ENCODE measurements around the gene TRMT44.

TRMT44 gene

DNA sequence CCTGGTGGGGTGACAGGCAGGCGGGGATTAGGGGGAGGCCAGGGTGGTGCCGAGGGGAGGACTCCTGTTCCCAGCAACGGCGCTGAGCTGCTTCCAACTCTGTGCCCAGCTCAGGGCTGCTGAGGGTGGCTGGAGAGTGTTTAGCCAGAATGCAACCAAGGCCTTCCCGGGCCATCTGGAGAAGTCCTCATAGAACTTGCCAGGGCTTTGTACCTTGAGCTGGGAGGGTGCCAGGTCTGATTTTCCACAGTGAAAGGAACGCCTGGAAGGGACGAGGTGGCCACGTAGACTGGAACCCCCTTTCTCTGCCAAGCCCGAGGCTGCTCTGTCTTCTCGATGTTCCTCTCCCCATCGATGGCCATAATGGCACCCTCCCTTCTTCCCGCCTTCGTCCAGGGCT, 82.6 kb downstream of the TRMT44 start:
- Histone ChIP-seq H3K9me3 (ENCODE audit: severe bottlenecking) (peaks cover 6% of the 10 kb centered on the region), H3K36me3 (ENCODE audit: low read depth) (no peaks in the 10 kb centered on the region), H3K27me3 (ENCODE audit: insufficient read depth, poor library complexity, severe bottlenecking) (no peaks in the 10 kb centered on the region), H3K4me1 (ENCODE audit: insufficient read depth, poor library complexity, severe bottlenecking) (no peaks in the 10 kb centered on the region), H3K27ac (ENCODE audit: poor library complexity, severe bottlenecking) (no peak overlapping the region), H3K4me3 (ENCODE audit: severe bottlenecking) (no peak overlapping the region)
- TF ChIP-seq, protein P1, sequence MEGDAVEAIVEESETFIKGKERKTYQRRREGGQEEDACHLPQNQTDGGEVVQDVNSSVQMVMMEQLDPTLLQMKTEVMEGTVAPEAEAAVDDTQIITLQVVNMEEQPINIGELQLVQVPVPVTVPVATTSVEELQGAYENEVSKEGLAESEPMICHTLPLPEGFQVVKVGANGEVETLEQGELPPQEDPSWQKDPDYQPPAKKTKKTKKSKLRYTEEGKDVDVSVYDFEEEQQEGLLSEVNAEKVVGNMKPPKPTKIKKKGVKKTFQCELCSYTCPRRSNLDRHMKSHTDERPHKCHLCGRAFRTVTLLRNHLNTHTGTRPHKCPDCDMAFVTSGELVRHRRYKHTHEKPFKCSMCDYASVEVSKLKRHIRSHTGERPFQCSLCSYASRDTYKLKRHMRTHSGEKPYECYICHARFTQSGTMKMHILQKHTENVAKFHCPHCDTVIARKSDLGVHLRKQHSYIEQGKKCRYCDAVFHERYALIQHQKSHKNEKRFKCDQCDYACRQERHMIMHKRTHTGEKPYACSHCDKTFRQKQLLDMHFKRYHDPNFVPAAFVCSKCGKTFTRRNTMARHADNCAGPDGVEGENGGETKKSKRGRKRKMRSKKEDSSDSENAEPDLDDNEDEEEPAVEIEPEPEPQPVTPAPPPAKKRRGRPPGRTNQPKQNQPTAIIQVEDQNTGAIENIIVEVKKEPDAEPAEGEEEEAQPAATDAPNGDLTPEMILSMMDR (IDR thresholded peaks at IDR 0.05; ENCODE audit: poor library complexity, severe bottlenecking) = no peak
- ATAC-seq (ENCODE audit: low read depth) (no peak), DNase-seq (ENCODE audit: low spot score) (peak; percentile 35)

DNA sequence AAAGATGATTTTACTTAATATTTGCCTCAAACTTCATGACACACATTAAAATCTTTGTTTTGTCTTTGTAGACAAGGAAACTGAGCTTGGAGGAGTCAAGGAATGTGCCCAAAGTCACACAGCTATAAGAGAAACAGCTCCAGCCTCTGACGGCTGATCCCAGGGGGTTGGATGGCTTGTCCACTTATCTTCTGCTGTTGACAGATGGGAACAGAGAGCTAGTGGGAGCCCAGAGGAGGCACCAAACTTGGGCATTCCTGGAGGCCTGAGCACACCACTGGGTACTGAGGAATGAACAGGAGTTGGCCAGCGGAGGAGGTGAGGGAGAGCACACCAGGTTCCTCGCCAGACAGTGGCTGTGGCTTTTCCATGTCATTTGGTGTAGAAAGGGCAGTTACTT, 83.2 kb downstream of the TRMT44 start:
- no peak for ATAC-seq (ENCODE audit: low read depth)
- peaks cover 6% of the 10 kb centered on the region for H3K9me3 ChIP-seq (ENCODE audit: severe bottlenecking)
- no peaks in the 10 kb centered on the region for H3K36me3 ChIP-seq (ENCODE audit: low read depth)
- no peaks in the 10 kb centered on the region for H3K27me3 ChIP-seq (ENCODE audit: insufficient read depth, poor library complexity, severe bottlenecking)
- TF ChIP-seq, protein P1 (IDR thresholded peaks at IDR 0.05; ENCODE audit: poor library complexity, severe bottlenecking) = no peak
- H3K4me1 ChIP-seq (ENCODE audit: insufficient read depth, poor library complexity, severe bottlenecking) = peaks cover 3% of the 10 kb centered on the region
- H3K27ac ChIP-seq (ENCODE audit: poor library complexity, severe bottlenecking) = no peak overlapping the region
- no peak overlapping the region for H3K4me3 ChIP-seq (ENCODE audit: severe bottlenecking)
- peak; percentile 15 for DNase-seq (ENCODE audit: low spot score)

DNA sequence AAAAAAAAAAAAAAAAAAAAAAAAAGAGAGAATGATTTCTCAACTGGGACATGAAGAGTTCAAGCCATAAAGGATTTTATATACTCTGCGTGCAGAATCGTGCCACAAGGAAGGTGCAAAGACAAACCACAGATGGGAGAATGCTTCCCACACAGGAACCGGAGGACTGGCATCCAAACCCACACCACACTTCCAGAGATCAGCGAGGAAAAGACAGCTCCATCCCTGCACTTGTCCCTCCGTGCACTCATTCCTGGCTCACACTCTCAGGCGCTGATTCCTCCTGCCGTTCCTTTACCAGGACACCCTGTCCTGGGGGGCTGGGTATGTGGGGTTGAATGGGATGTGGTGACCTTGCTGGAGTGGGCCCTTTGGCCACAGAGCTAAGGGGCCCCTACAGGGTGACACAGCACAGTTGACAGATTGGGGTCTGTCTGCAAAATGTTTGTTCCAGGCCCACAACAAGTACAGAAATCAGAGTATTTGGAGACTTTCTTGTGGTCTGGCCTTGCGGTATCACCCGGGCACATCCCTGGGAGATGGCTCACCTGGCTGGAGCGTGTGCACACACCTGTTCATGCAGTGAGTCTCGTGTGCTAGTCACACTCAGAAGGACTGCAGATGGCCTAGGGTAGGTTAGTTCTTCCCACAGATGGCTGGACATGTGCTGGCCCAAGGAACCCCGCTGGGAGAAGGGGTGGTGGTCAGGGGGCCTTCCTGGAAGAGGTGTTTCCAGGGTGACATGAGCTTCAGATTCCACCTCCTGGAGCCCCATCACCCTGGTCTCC, 84.2 kb downstream of the TRMT44 start:
- no peak for ATAC-seq (ENCODE audit: low read depth)
- no peak overlapping the region for H3K4me3 ChIP-seq (ENCODE audit: severe bottlenecking)

DNA sequence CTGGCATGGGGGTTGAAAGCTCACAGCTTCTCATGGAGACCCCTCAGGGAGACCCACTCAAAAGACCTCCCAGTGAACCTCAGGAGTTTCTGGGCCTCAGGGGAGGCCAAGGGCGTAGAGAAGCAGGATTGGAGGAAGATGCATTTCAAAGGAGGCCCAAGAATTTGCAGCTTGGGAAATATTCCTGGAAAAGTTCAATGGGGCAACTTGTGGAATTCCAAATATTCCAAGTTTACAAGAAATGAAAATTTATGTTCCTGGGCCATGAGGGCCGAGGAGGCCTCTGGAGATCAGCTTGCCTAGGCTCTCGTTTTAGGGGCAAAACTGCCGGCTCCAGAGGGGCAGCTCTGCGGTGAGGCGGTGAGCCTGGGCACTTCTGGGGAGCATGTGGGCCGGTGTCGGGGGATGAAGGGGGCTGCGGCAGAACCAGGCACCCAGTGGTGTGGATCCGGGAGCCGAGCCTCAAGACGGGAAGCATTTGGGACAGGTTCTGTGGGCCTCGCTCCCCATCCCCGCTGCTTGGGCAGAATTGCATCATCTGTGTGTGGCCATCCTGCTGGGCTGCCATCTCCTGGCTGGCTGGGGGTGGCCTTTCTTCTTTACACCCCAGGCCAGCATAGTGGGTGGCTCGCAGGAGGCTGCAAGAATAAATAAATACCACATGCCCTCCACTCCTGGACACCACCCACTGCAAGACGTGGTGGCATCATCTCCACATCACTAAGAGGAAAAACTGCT, 85.0 kb downstream of the TRMT44 start:
- ATAC-seq (ENCODE audit: low read depth) (no peak), DNase-seq (ENCODE audit: low spot score) (peak; percentile 47)
- no peak overlapping the region for H3K4me3 ChIP-seq (ENCODE audit: severe bottlenecking)
- H3K27me3 ChIP-seq (ENCODE audit: insufficient read depth, poor library complexity, severe bottlenecking) = no peaks in the 10 kb centered on the region
- no peak overlapping the region for H3K27ac ChIP-seq (ENCODE audit: poor library complexity, severe bottlenecking)
- H3K9me3 ChIP-seq (ENCODE audit: severe bottlenecking) = peaks cover 6% of the 10 kb centered on the region
- H3K36me3 ChIP-seq (ENCODE audit: low read depth) = no peaks in the 10 kb centered on the region
- peaks cover 3% of the 10 kb centered on the region for H3K4me1 ChIP-seq (ENCODE audit: insufficient read depth, poor library complexity, severe bottlenecking)
- TF ChIP-seq, protein P1 (IDR thresholded peaks at IDR 0.05; ENCODE audit: poor library complexity, severe bottlenecking) = no peak

More for the DNA sequence above, 84.2 kb downstream of the TRMT44 start:
- Histone ChIP-seq H3K36me3 (ENCODE audit: low read depth) (no peaks in the 10 kb centered on the region), H3K4me1 (ENCODE audit: insufficient read depth, poor library complexity, severe bottlenecking) (peaks cover 3% of the 10 kb centered on the region), H3K27me3 (ENCODE audit: insufficient read depth, poor library complexity, severe bottlenecking) (no peaks in the 10 kb centered on the region), H3K27ac (ENCODE audit: poor library complexity, severe bottlenecking) (no peak overlapping the region), H3K9me3 (ENCODE audit: severe bottlenecking) (peaks cover 6% of the 10 kb centered on the region)
- peak; percentile 26 for DNase-seq (ENCODE audit: low spot score)
- TF ChIP-seq, protein P1 (IDR thresholded peaks at IDR 0.05; ENCODE audit: poor library complexity, severe bottlenecking) = no peak
